Hepatic stellate cell (primary cell): ENCODE data around the gene MCEMP1.

Source experiments
- DNase-seq: peaks from one replicate; pipeline ENCODE4 v3.0.0; 2011; ENCODE audit warnings: low spot score

The MCEMP1 gene

GRCh38 chr19:7698583-7698982 is 21.7 kb downstream of the MCEMP1 start:
- DNase-seq = no peak

GRCh38 chr19:7699003-7699402 is 22.1 kb downstream of the MCEMP1 start:
- DNase-seq = no peak

- no peak for DNase-seq
These were observed 22.8 kb downstream of the MCEMP1 start for GRCh38 chr19:7699417-7700401.

- no peak for DNase-seq
These were observed 24.3 kb downstream of the MCEMP1 start for GRCh38 chr19:7701049-7701653.

- no peak for DNase-seq
These were observed 25.0 kb downstream of the MCEMP1 start, which contains the start of gene FCER2 for GRCh38 chr19:7701654-7702457. Gene FCER2 (minus strand): TSS chr19:7702131. CDS start chr19:7699760, 2,371 bp downstream.

GRCh38 chr19:7703332-7703731 is 26.4 kb downstream of the MCEMP1 start:
- DNase-seq = no peak

GRCh38 chr19:7704280-7705060 is 27.6 kb downstream of the MCEMP1 start:
- DNase-seq = no peak

GRCh38 chr19:7705387-7706187 is 28.7 kb downstream of the MCEMP1 start:
- DNase-seq = no peak

GRCh38 chr19:7706188-7706954 is 29.5 kb downstream of the MCEMP1 start:
- DNase-seq = no peak

GRCh38 chr19:7706955-7707456 is 30.1 kb downstream of the MCEMP1 start:
- DNase-seq = no peak

GRCh38 chr19:7709932-7710460 is 33.1 kb downstream of the MCEMP1 start:
- DNase-seq = no peak

- DNase-seq = no peak
These were observed 33.7 kb downstream of the MCEMP1 start for GRCh38 chr19:7710616-7711015.

GRCh38 chr19:7715671-7716070 is 38.8 kb downstream of the MCEMP1 start:
- DNase-seq = no peak

GRCh38 chr19:7716762-7717161 is 39.9 kb downstream of the MCEMP1 start:
- DNase-seq = no peak

- no peak for DNase-seq
These were observed 41.8 kb downstream of the MCEMP1 start for GRCh38 chr19:7718668-7719067.

GRCh38 chr19:7720351-7720750 is 43.5 kb downstream of the MCEMP1 start:
- DNase-seq = no peak

GRCh38 chr19:7722231-7722651 is 45.4 kb downstream of the MCEMP1 start:
- no peak for DNase-seq

GRCh38 chr19:7725791-7726190 is 48.9 kb downstream of the MCEMP1 start:
- no peak for DNase-seq

- no peak for DNase-seq
These were observed 52.3 kb downstream of the MCEMP1 start for GRCh38 chr19:7729211-7729610.
